Cerebellar cortex (tissue), 1 donor: ENCODE measurements around the gene ECM1.
A peak's percentile ranks its signal among the peaks of the same experiment; 100 is the strongest.

Experiments used
- DNase-seq: peaks from one replicate; pipeline ENCODE4 v3.0.0-alpha.2; 2015; ENCODE audit warnings: low spot score

The ECM1 gene

GRCh38 chr1:150512846-150513245, 4.9 kb downstream of the ECM1 start:
- no peak for DNase-seq

- DNase-seq, result no peak
Measured at GRCh38 chr1:150513351-150513791, 5.5 kb downstream of the ECM1 start.

- no peak for DNase-seq
Measured at GRCh38 chr1:150514260-150514659, 6.4 kb downstream of the ECM1 start.

- no peak for DNase-seq
Measured at GRCh38 chr1:150514913-150515327, 7.0 kb downstream of the ECM1 start.

- peak; percentile 97 for DNase-seq
Measured at GRCh38 chr1:150515328-150516049, 7.6 kb downstream of the ECM1 start, which contains the start of gene FALEC. TSS of gene FALEC (plus strand) at chr1:150515752.

GRCh38 chr1:150516050-150516591, 8.2 kb downstream of the ECM1 start:
- peak; percentile 64 for DNase-seq

- DNase-seq, result peak; percentile 69
Measured at GRCh38 chr1:150516616-150517015, 8.7 kb downstream of the ECM1 start.

GRCh38 chr1:150521196-150521968, 13.5 kb downstream of the ECM1 start:
- DNase-seq, result no peak

- DNase-seq, result no peak
Measured at GRCh38 chr1:150525348-150525747, 17.4 kb downstream of the ECM1 start.

- no peak for DNase-seq
Measured at GRCh38 chr1:150528196-150528595, 20.3 kb downstream of the ECM1 start.

GRCh38 chr1:150529017-150529416, 21.1 kb downstream of the ECM1 start:
- DNase-seq, result peak; percentile 51

GRCh38 chr1:150530491-150531159, 22.7 kb downstream of the ECM1 start:
- DNase-seq, result no peak

GRCh38 chr1:150532860-150533259, 25.0 kb downstream of the ECM1 start:
- no peak for DNase-seq

- DNase-seq, result no peak
Measured at GRCh38 chr1:150534002-150534401, 26.1 kb downstream of the ECM1 start.

- DNase-seq, result no peak
Measured at GRCh38 chr1:150535511-150536287, 27.8 kb downstream of the ECM1 start.

- DNase-seq, result no peak
Measured at GRCh38 chr1:150536836-150537731, 29.2 kb downstream of the ECM1 start.

- no peak for DNase-seq
Measured at GRCh38 chr1:150537732-150538684, 30.1 kb downstream of the ECM1 start.

GRCh38 chr1:150543500-150544143, 35.7 kb downstream of the ECM1 start:
- no peak for DNase-seq

GRCh38 chr1:150544204-150544603, 36.3 kb downstream of the ECM1 start:
- DNase-seq, result no peak
